GM23248 (cell line): Measurements from ENCODE around the gene MSH6. TPM values are rescaled to one million over a fixed set of nuclear protein-coding genes. Genes with fewer than 3 reads are reported as not detected.
A peak's percentile ranks its signal among the peaks of the same experiment; 100 is the strongest.

Experiments used
- DNase-seq: peaks from one replicate; pipeline ENCODE4 v3.0.0-alpha.2; 2015
- H2AFZ ChIP-seq: fragments of 200-600 bp; sonication (generic); 2 replicates; pipeline ENCODE4 v1.6.1; 2016; ENCODE audit warnings: antibody characterized with exemption
- H3F3A ChIP-seq: fragments of 200-600 bp; sonication (generic); 2 replicates; pipeline ENCODE4 v1.6.1; 2016; ENCODE audit warnings: mild to moderate bottlenecking, antibody characterized with exemption, mixed run types; ENCODE audit not compliant: insufficient read depth
- H3K27ac ChIP-seq: fragments of 200-600 bp; sonication (generic); 2 replicates; pipeline ENCODE4 v1.5.1; 2016; ENCODE audit warnings: mild to moderate bottlenecking
- H3K27me3 ChIP-seq: fragments of 200-600 bp; sonication (generic); replicated peaks from 2 replicates; pipeline ENCODE4 v1.6.1; 2016; ENCODE audit warnings: mild to moderate bottlenecking; ENCODE audit not compliant: insufficient read depth
- H3K36me3 ChIP-seq: fragments of 200-600 bp; sonication (generic); 2 replicates; pipeline ENCODE4 v1.6.1; 2016; ENCODE audit warnings: low read depth, mild to moderate bottlenecking
- H3K4me1 ChIP-seq: fragments of 200-600 bp; sonication (generic); 2 replicates; pipeline ENCODE4 v1.6.1; 2016; ENCODE audit warnings: mild to moderate bottlenecking; ENCODE audit not compliant: insufficient read depth
- H3K4me2 ChIP-seq: fragments of 200-600 bp; sonication (generic); one replicate; pipeline ENCODE4 v1.6.1; 2016; ENCODE audit warnings: mild to moderate bottlenecking; ENCODE audit not compliant: unreplicated experiment
- H3K4me3 ChIP-seq: fragments of 200-600 bp; sonication (generic); 2 replicates; pipeline ENCODE4 v1.5.1; 2016; ENCODE audit warnings: mild to moderate bottlenecking
- H3K79me2 ChIP-seq: fragments of 200-600 bp; sonication (generic); 2 replicates; pipeline ENCODE4 v1.6.1; 2016; ENCODE audit warnings: mild to moderate bottlenecking; ENCODE audit not compliant: insufficient read depth
- H3K9ac ChIP-seq: fragments of 200-600 bp; sonication (generic); 2 replicates; pipeline ENCODE4 v1.6.1; 2016; ENCODE audit warnings: mild to moderate bottlenecking
- H3K9me2 ChIP-seq: fragments of 200-600 bp; sonication (generic); 2 replicates; pipeline ENCODE4 v1.6.1; 2016; ENCODE audit warnings: mixed run types, mild to moderate bottlenecking, moderate library complexity; ENCODE audit not compliant: insufficient read depth
- H3K9me3 ChIP-seq: fragments of 200-600 bp; sonication (generic); one replicate; pipeline ENCODE4 v1.6.1; 2017; ENCODE audit warnings: low read depth
- H4K20me1 ChIP-seq: fragments of 200-600 bp; sonication (generic); 2 replicates; pipeline ENCODE4 v1.6.0; 2016; ENCODE audit not compliant: insufficient read depth
- EZH2 ChIP-seq: fragments of 200-600 bp; sonication (generic); IDR thresholded peaks from 2 replicates; pipeline ENCODE4 v1.6.1; 2018; ENCODE audit warnings: antibody characterized with exemption, mild to moderate bottlenecking; ENCODE audit not compliant: insufficient read depth, poor library complexity, severe bottlenecking
- EZH2phosphoT487 ChIP-seq: fragments of 200-600 bp; sonication (generic); IDR thresholded peaks from 2 replicates; pipeline ENCODE4 v1.6.1; 2018; ENCODE audit warnings: antibody characterized with exemption, moderate library complexity, mild to moderate bottlenecking, low read depth; ENCODE audit not compliant: insufficient read depth
- WGBS, 2 experiments: methylation state at CpG; one replicate each; pipeline ENCODE4 v1.1.6; 2015 to 2017; ENCODE audit warnings: low lambda C conversion rate in 2 of 2, low coverage in 1 of 2; ENCODE audit errors: missing lambda C conversion rate in 2 of 2; 5-methylcytosine and 5-hydroxymethylcytosine counted together
- in situ Hi-C: fragments of 300-500 bp; cut with MboI; formaldehyde crosslinking; loops from 2 replicates; pipeline ENCODE4 v1.15.0; 2020
- polyA plus RNA-seq: library from polyadenylated mRNA; unstranded; fragments of >200 nt; fragmentation: Nextera tagmentation; extraction: Ambion mirVana; gene quantifications from 2 replicates; pipeline ENCODE4 v1.2.1, GENCODE V29; 2016
- total RNA-seq: library from RNA; depleted of rRNA; stranded (reverse); fragments of >200 nt; shearing (Covaris generic); gene quantifications from 2 replicates; pipeline ENCODE4 v1.2.3, GENCODE V29; 2014

MSH6 gene
- total and polyA plus RNA-seq, 2 experiments from 2014 or later, result 35.1 to 57.8 TPM

DNA sequence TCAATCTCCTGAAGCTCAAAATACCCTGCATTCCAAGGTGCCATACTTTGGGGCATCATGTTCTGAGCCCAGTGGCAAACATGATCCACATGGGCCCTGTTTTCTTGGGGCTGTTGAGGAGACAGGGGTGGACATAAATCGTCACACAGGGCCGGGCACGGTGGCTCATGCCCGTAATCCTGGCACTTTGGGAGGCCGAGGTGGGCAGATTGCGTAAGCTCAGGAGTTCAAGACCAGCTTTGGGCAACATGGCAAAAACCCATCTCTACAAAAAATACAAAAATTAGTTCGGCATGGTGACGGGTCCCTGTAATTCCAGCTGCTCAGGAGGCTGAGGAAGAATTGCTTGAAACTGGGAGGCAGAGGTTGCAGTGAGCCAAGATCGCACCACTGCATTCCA lies 13.6 kb upstream of the MSH6 start:
- Histone ChIP-seq H3K27me3 (peaks cover 5% of the 10 kb centered on the region; the same call in 1 of the 2 replicates), H3K36me3 (no peaks in the 10 kb centered on the region), H3K9ac (no peak overlapping the region), H2AFZ (no peak overlapping the region), H3K79me2 (no peaks in the 10 kb centered on the region), H3K9me2 (no peaks in the 10 kb centered on the region), H3K4me3 (no peak overlapping the region), H4K20me1 (no peaks in the 10 kb centered on the region), H3K4me2 (no peak overlapping the region), H3F3A (peaks cover 10% of the 10 kb centered on the region), H3K4me1 (no peaks in the 10 kb centered on the region), H3K9me3 (no peaks in the 10 kb centered on the region), H3K27ac (no peak overlapping the region)
- in situ Hi-C loops, result loop anchor here (5.0 kb wide), 1 partner anchor 322 kb away; no protein-coding TSS in a partner anchor
- DNase-seq, result no peak
- TF ChIP-seq EZH2 (no peak), EZH2phosphoT487 (no peak)
- WGBS, 2 experiments, result 88 to 91% methylated on average over 9 of the region's 9 CpGs

GRCh38 chr2:47771211-47771610 lies 11.7 kb upstream of the MSH6 start:
- peak; percentile 84 for DNase-seq
- Histone ChIP-seq H3K9me3 (no peaks in the 10 kb centered on the region), H3K4me1 (no peaks in the 10 kb centered on the region), H3K4me2 (no peak overlapping the region), H3K36me3 (no peaks in the 10 kb centered on the region), H3K4me3 (no peak overlapping the region), H3K9me2 (no peaks in the 10 kb centered on the region), H3K79me2 (no peaks in the 10 kb centered on the region), H2AFZ (no peak overlapping the region), H3K27ac (peak overlapping the region; percentile 35), H4K20me1 (no peaks in the 10 kb centered on the region), H3K9ac (no peak overlapping the region), H3K27me3 (no peaks in the 10 kb centered on the region), H3F3A (peaks cover 10% of the 10 kb centered on the region)
- in situ Hi-C loops, result no loop called here
- TF ChIP-seq EZH2phosphoT487 (no peak), EZH2 (no peak)

DNA sequence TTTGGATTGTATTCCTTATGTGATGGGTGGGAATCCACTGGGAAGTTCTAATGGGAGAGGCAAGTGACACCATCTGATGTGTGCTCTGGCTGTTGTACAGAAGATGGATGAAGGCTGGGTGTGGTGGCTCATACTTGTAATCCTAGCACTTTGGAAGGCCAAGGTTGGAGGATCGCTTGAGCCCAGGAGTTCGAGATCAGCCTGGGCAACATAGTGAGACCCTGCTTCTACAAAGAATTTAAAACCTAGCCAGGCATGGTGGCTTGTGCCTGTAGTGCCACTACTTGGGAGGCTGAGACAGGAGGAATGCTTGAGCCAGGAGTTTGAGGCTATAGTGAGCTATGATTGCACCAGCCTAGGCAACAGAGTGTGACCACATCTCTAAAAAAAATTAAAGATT lies 10.6 kb upstream of the MSH6 start:
- WGBS, 2 experiments, result 92 to 95% methylated on average over 2 of the region's 2 CpGs
- in situ Hi-C loops, result no loop called here
- H3K4me2 ChIP-seq, result no peak overlapping the region

GRCh38 chr2:47774567-47774966 lies 8.4 kb upstream of the MSH6 start:
- TF ChIP-seq EZH2 (no peak), EZH2phosphoT487 (no peak)
- in situ Hi-C loops, result no loop called here
- no peaks in the 10 kb centered on the region for H3K79me2 ChIP-seq
- H3K9ac ChIP-seq, result no peak overlapping the region
- no peak overlapping the region for H3K4me2 ChIP-seq
- no peak overlapping the region for H3K4me3 ChIP-seq
- no peaks in the 10 kb centered on the region for H3K36me3 ChIP-seq
- H3K9me3 ChIP-seq, result no peaks in the 10 kb centered on the region
- H3K27me3 ChIP-seq, result no peaks in the 10 kb centered on the region
- no peak for DNase-seq
- H3K27ac ChIP-seq, result no peak overlapping the region
- H2AFZ ChIP-seq, result no peak overlapping the region
- H3F3A ChIP-seq, result peaks cover 10% of the 10 kb centered on the region
- no peaks in the 10 kb centered on the region for H3K9me2 ChIP-seq
- no peaks in the 10 kb centered on the region for H4K20me1 ChIP-seq
- no peaks in the 10 kb centered on the region for H3K4me1 ChIP-seq

More for the DNA sequence above, 10.6 kb upstream of the MSH6 start:
- H3K9ac ChIP-seq, result no peak overlapping the region
- H3K27ac ChIP-seq, result no peak overlapping the region
- H3K4me3 ChIP-seq, result no peak overlapping the region
- H3K4me1 ChIP-seq, result no peaks in the 10 kb centered on the region
- no peaks in the 10 kb centered on the region for H3K9me2 ChIP-seq
- H4K20me1 ChIP-seq, result no peaks in the 10 kb centered on the region
- no peaks in the 10 kb centered on the region for H3K36me3 ChIP-seq
- no peaks in the 10 kb centered on the region for H3K27me3 ChIP-seq
- H3K9me3 ChIP-seq, result no peaks in the 10 kb centered on the region
- no peak overlapping the region for H2AFZ ChIP-seq
- H3F3A ChIP-seq, result peaks cover 10% of the 10 kb centered on the region
- DNase-seq, result no peak
- no peaks in the 10 kb centered on the region for H3K79me2 ChIP-seq
- TF ChIP-seq EZH2 (no peak), EZH2phosphoT487 (no peak)

DNA sequence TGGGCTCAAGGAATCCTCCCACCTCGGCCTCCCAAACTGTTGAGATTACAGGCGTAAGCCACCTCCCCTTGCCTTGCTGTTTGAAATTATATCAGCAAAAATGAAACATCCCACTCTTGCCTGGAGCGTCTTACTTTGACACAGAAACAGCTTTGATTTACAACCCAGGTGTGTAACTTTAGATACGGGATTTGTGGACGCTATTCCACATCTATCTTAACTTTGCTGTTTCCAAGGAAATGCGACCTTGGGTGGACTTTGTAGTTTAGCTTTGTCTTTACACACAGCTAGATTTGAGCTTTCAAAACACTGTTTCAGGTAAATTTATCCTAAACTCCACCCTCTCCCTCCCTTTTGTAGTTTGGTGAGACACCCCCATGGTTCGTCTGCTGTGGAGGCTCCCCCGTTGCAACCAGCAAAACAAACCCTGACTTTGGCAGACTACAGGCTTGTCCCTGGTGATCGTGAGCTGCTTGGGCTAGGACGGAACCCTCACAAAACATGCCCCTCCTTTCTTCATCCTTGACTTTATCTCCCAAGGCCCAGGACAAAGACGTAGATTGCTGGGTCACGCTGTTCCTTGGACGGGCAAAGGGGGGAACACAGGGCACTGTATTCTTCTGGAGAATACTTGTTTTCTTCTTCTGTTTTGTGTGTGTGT lies 5.5 kb upstream of the MSH6 start:
- no peaks in the 10 kb centered on the region for H3K36me3 ChIP-seq
- no peaks in the 10 kb centered on the region for H4K20me1 ChIP-seq
- in situ Hi-C loops, result no loop called here
- H3K4me1 ChIP-seq, result peaks cover 4% of the 10 kb centered on the region; the same call in 1 of the 2 replicates
- H3K4me2 ChIP-seq, result no peak overlapping the region
- no peak overlapping the region for H3K9ac ChIP-seq
- H3K79me2 ChIP-seq, result no peaks in the 10 kb centered on the region
- no peaks in the 10 kb centered on the region for H3K9me3 ChIP-seq
- no peaks in the 10 kb centered on the region for H3K27me3 ChIP-seq
- H3K9me2 ChIP-seq, result no peaks in the 10 kb centered on the region
- no peak overlapping the region for H2AFZ ChIP-seq
- TF ChIP-seq EZH2 (no peak), EZH2phosphoT487 (no peak)
- no peak overlapping the region for H3K27ac ChIP-seq
- 87 to 88% methylated on average over 13 of the region's 13 CpGs for WGBS, 2 experiments
- no peak for DNase-seq
- H3F3A ChIP-seq, result no peaks in the 10 kb centered on the region
- no peak overlapping the region for H3K4me3 ChIP-seq
